K562 (cell line): Measurements from ENCODE around the gene COX6B1. TPM values are rescaled to one million over a fixed set of nuclear protein-coding genes. Genes with fewer than 3 reads are reported as not detected.

Source experiments
- ARID2 ChIP-seq: fragments of 450-650 bp; IDR thresholded peaks from 2 replicates; pipeline ENCODE4 v1.6.1; 2017; ENCODE audit warnings: antibody characterized with exemption, mild to moderate bottlenecking
- BRF1 ChIP-seq: IDR thresholded peaks from 3 replicates; pipeline ENCODE4 v1.6.1; 2011; ENCODE audit warnings: borderline replicate concordance, mild to moderate bottlenecking; ENCODE audit not compliant: insufficient read length; ENCODE audit errors: extremely low read depth
- CHD4 ChIP-seq: fragments of 200-600 bp; sonication (generic); IDR thresholded peaks from 3 replicates; pipeline ENCODE4 v1.6.1; 2012; ENCODE audit warnings: low read depth, mild to moderate bottlenecking, mixed read lengths, low read length, inconsistent platforms; ENCODE audit not compliant: insufficient read depth, insufficient replicate concordance, poor library complexity, severe bottlenecking
- ELF2 ChIP-seq: fragments of 250-450 bp; sonication (Bioruptor Pico); IDR thresholded peaks from 2 replicates; pipeline ENCODE4 v1.5.0; 2021; ENCODE audit warnings: mild to moderate bottlenecking
- FUS ChIP-seq: fragments of 200-400 bp; formaldehyde crosslinking; optimal IDR thresholded peaks from 2 replicates; pipeline ENCODE3; 2017; ENCODE audit warnings: low read depth, low read length
- JUND ChIP-seq, 2 experiments: IDR thresholded peaks; 2 replicates in 1 of 2; 3 replicates in 1 of 2; pipeline ENCODE4 v1.6.1; 2011; ENCODE audit warnings: borderline replicate concordance in 2 of 2, low read depth in 2 of 2, low read length in 2 of 2, improper control_type of control experiment in 1 of 2, missing biosample characterization in 1 of 2, missing genetic modification characterization in 1 of 2, missing genetic modification reagents in 1 of 2
- KLF13 ChIP-seq: fragments of 450-650 bp; IDR thresholded peaks from 2 replicates; pipeline ENCODE4 v1.6.1; 2016; ENCODE audit warnings: missing genetic modification characterization, low read depth, mild to moderate bottlenecking, missing compliant biosample characterization, moderate library complexity, borderline replicate concordance
- NONO ChIP-seq, 2 experiments: fragments of 200-400 bp in 1 of 2; fragments of 450-650 bp in 1 of 2; formaldehyde crosslinking in 1 of 2; IDR thresholded peaks; 2 replicates each; pipeline ENCODE4 v1.6.1; 2017; ENCODE audit warnings: low read depth in 2 of 2, mild to moderate bottlenecking in 2 of 2, moderate library complexity in 2 of 2, low read length in 1 of 2
- POLR2G ChIP-seq: fragments of 200-400 bp; formaldehyde crosslinking; IDR thresholded peaks from 2 replicates; pipeline ENCODE4 v1.6.1; 2017; ENCODE audit warnings: low read depth, mild to moderate bottlenecking, antibody characterized with exemption, low read length, moderate library complexity
- SAFB2 ChIP-seq: fragments of 200-400 bp; formaldehyde crosslinking; IDR thresholded peaks from 2 replicates; pipeline ENCODE4 v1.6.1; 2018; ENCODE audit warnings: borderline replicate concordance, low read length, low read depth, moderate library complexity; ENCODE audit not compliant: severe bottlenecking
- SIN3B ChIP-seq: fragments of 450-650 bp; IDR thresholded peaks from 2 replicates; pipeline ENCODE4 v1.6.1; 2017; ENCODE audit warnings: low read depth, mild to moderate bottlenecking, moderate library complexity
- SNIP1 ChIP-seq: fragments of 450-650 bp; IDR thresholded peaks from 2 replicates; pipeline ENCODE4 v1.7.1; 2017; ENCODE audit warnings: low read depth, mild to moderate bottlenecking
- TRIM28 ChIP-seq: fragments of 450-650 bp; IDR thresholded peaks from 2 replicates; pipeline ENCODE4 v1.6.1; 2017
- YBX1 ChIP-seq: fragments of 450-650 bp; IDR thresholded peaks from 2 replicates; pipeline ENCODE4 v1.7.1; 2016; ENCODE audit warnings: mild to moderate bottlenecking
- ZNF263 ChIP-seq: sonication (generic); formaldehyde crosslinking; IDR thresholded peaks from 2 replicates; pipeline ENCODE4 v1.8.0; 2022; ENCODE audit warnings: mild to moderate bottlenecking, missing genetic modification reagents, borderline replicate concordance
- ZNF780A ChIP-seq: fragments of 250-450 bp; sonication (Bioruptor Pico); IDR thresholded peaks from 2 replicates; pipeline ENCODE4 v1.5.0; 2021; ENCODE audit warnings: mild to moderate bottlenecking
- polyA plus RNA-seq, 8 experiments: library from polyadenylated mRNA; depleted of rRNA in 4 of 8; stranded (reverse) in 5 of 8; unstranded in 3 of 8; fragments of >200 nt; fragmentation: Nextera tagmentation in 2 of 8; fragmentation: Illumina TruSeq in 1 of 8; extraction: Ambion mirVana in 2 of 8; extraction: Trizol in 1 of 8; gene quantifications; 2 replicates each; pipeline versions ENCODE4 v1.2.1 to v1.2.3, GENCODE V29; 2011 to 2014; ENCODE audit warnings: inconsistent platforms in 1 of 8, missing spikeins in 1 of 8
- total RNA-seq, 7 experiments: library from RNA; depleted of rRNA in 6 of 7; stranded (reverse); fragments of >200 nt in 6 of 7; fragmentation: Illumina TruSeq in 2 of 7; extraction: Trizol in 2 of 7; gene quantifications; 2 replicates each; pipeline versions ENCODE4 v1.2.1 to v1.2.3, GENCODE V29; 2011 to 2021; ENCODE audit warnings: low replicate concordance in 1 of 7
- TF ChIP-seq, protein P1 (sequence below): fragments of 250-450 bp; sonication (Bioruptor Pico); IDR thresholded peaks from 2 replicates; pipeline ENCODE4 v1.8.0; 2021; ENCODE audit warnings: moderate library complexity, mild to moderate bottlenecking, inconsistent platforms
- TF ChIP-seq, protein P2 (sequence below): fragments of 250-450 bp; sonication (Bioruptor Pico); IDR thresholded peaks from 2 replicates; pipeline ENCODE4 v1.4.0; 2020
- TF ChIP-seq, protein P3 (sequence below), 2 experiments: IDR thresholded peaks in 1 of 2; conservative IDR thresholded peaks in 1 of 2; 2 replicates each; pipeline ENCODE4 v1.6.1; 2016; ENCODE audit warnings: low read depth in 2 of 2, mild to moderate bottlenecking in 1 of 2, missing compliant biosample characterization in 1 of 2, missing genetic modification characterization in 1 of 2, moderate library complexity in 1 of 2
- TF ChIP-seq, protein P4 (sequence below): fragments of 450-650 bp; IDR thresholded peaks from 2 replicates; pipeline ENCODE4 v1.6.1; 2016; ENCODE audit warnings: borderline replicate concordance

Gene COX6B1
- total and polyA plus RNA-seq, 9 of the 15 experiments (the other 6 are each of a cell fraction or from before 2014, with no cell fraction given): 777 to 2,393 (median 1,219) TPM

GRCh38 chr19:35671818-35672217, 23.7 kb downstream of the COX6B1 start (continued):
- TF ChIP-seq, protein P1, sequence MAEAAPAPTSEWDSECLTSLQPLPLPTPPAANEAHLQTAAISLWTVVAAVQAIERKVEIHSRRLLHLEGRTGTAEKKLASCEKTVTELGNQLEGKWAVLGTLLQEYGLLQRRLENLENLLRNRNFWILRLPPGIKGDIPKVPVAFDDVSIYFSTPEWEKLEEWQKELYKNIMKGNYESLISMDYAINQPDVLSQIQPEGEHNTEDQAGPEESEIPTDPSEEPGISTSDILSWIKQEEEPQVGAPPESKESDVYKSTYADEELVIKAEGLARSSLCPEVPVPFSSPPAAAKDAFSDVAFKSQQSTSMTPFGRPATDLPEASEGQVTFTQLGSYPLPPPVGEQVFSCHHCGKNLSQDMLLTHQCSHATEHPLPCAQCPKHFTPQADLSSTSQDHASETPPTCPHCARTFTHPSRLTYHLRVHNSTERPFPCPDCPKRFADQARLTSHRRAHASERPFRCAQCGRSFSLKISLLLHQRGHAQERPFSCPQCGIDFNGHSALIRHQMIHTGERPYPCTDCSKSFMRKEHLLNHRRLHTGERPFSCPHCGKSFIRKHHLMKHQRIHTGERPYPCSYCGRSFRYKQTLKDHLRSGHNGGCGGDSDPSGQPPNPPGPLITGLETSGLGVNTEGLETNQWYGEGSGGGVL (CRISPR knock-in tag): no peak
- no peak for TF ChIP-seq ELF2 (CRISPR knock-in tag)
- TF ChIP-seq ARID2: no peak
- TF ChIP-seq BRF1: no peak
- TF ChIP-seq KLF13 (tag): no peak
- TF ChIP-seq, protein P2, sequence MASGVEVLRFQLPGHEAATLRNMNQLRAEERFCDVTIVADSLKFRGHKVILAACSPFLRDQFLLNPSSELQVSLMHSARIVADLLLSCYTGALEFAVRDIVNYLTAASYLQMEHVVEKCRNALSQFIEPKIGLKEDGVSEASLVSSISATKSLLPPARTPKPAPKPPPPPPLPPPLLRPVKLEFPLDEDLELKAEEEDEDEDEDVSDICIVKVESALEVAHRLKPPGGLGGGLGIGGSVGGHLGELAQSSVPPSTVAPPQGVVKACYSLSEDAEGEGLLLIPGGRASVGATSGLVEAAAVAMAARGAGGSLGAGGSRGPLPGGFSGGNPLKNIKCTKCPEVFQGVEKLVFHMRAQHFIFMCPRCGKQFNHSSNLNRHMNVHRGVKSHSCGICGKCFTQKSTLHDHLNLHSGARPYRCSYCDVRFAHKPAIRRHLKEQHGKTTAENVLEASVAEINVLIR (CRISPR knock-in tag): no peak
- TF ChIP-seq CHD4: no peak
- TF ChIP-seq SNIP1: no peak
- TF ChIP-seq NONO (IDR thresholded peaks at IDR 0.05; ENCODE audit: low read depth in 2 of 2, low read length in 1 of 2): no peak
- TF ChIP-seq JUND (IDR thresholded peaks at IDR 0.05; ENCODE audit: borderline replicate concordance, low read depth, low read length): no peak
- no peak; the same call in 2 of the 3 replicates for TF ChIP-seq JUND (tag; IDR thresholded peaks at IDR 0.05; ENCODE audit: borderline replicate concordance, low read depth, low read length)
- TF ChIP-seq POLR2G: no peak
- no peak for TF ChIP-seq FUS
- no peak for TF ChIP-seq YBX1
- peak; percentile 28; the same call in 1 of the 2 replicates for TF ChIP-seq TRIM28
- TF ChIP-seq ZNF263 (CRISPR knock-in tag): no peak
- no peak for TF ChIP-seq SIN3B
- TF ChIP-seq, protein P3, sequence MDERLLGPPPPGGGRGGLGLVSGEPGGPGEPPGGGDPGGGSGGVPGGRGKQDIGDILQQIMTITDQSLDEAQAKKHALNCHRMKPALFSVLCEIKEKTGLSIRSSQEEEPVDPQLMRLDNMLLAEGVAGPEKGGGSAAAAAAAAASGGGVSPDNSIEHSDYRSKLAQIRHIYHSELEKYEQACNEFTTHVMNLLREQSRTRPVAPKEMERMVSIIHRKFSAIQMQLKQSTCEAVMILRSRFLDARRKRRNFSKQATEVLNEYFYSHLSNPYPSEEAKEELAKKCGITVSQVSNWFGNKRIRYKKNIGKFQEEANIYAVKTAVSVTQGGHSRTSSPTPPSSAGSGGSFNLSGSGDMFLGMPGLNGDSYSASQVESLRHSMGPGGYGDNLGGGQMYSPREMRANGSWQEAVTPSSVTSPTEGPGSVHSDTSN (CRISPR knock-in tag; IDR thresholded peaks at IDR 0.05; ENCODE audit: low read depth): no peak
- TF ChIP-seq, protein P3 (tag; conservative IDR thresholded peaks at IDR 0.05; ENCODE audit: low read depth): peak; percentile 79
- no peak for TF ChIP-seq ZNF780A (CRISPR knock-in tag)
- TF ChIP-seq, protein P4, sequence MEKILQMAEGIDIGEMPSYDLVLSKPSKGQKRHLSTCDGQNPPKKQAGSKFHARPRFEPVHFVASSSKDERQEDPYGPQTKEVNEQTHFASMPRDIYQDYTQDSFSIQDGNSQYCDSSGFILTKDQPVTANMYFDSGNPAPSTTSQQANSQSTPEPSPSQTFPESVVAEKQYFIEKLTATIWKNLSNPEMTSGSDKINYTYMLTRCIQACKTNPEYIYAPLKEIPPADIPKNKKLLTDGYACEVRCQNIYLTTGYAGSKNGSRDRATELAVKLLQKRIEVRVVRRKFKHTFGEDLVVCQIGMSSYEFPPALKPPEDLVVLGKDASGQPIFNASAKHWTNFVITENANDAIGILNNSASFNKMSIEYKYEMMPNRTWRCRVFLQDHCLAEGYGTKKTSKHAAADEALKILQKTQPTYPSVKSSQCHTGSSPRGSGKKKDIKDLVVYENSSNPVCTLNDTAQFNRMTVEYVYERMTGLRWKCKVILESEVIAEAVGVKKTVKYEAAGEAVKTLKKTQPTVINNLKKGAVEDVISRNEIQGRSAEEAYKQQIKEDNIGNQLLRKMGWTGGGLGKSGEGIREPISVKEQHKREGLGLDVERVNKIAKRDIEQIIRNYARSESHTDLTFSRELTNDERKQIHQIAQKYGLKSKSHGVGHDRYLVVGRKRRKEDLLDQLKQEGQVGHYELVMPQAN: no peak; the same call in 1 of the 2 replicates
- no peak for TF ChIP-seq SAFB2
